IMR-90 (cell line): ENCODE results near the gene GALNT9. TPM values are rescaled to one million over a fixed set of nuclear protein-coding genes. Genes with fewer than 3 reads are reported as not detected.

ENCODE experiments used
- ATAC-seq: fragments of 200-7000 bp; cut with Tn5 transposase; 2 replicates; pipeline ENCODE4 v1.9.1; 2020; ENCODE audit warnings: low read depth, mild to moderate bottlenecking, moderate library complexity
- BruUV-seq: library from RNA; stranded (reverse); fragments of 400-500 nt; replicated peaks from 2 replicates; lab custom pipeline; 2021; lab: Mats Ljungman, UMichigan
- CTCF ChIA-PET: fragments of 300-600 bp; formaldehyde crosslinking; extraction: SDS; loops from one replicate; lab custom pipeline; 2021; ENCODE audit warnings: antibody characterized with exemption; lab: Yijun Ruan, JAX
- POLR2A ChIA-PET: fragments of 300-600 bp; sonication (Branson Sonifier 250); formaldehyde crosslinking; loops from one replicate; lab custom pipeline; 2022; ENCODE audit warnings: antibody characterized with exemption; ENCODE audit not compliant: unreplicated experiment; lab: Charles Lee
- DNase-seq: peaks from one replicate; pipeline ENCODE4 v3.0.0; 2013
- H2AFZ ChIP-seq: replicated peaks from 2 replicates; pipeline ENCODE3; 2013; ENCODE audit warnings: low read length, mild to moderate bottlenecking; ENCODE audit not compliant: poor library complexity
- H2AK5ac ChIP-seq: 2 replicates; pipeline ENCODE4 v1.6.1; 2013; ENCODE audit warnings: low read depth, low read length, inconsistent platforms
- H2AK9ac ChIP-seq: replicated peaks from 2 replicates; pipeline ENCODE3; 2013; ENCODE audit warnings: mild to moderate bottlenecking, low read depth, low read length, moderate library complexity; ENCODE audit not compliant: poor library complexity
- H2BK120ac ChIP-seq: 2 replicates; pipeline ENCODE4 v1.6.1; 2013; ENCODE audit warnings: low read depth, low read length, inconsistent platforms
- H2BK15ac ChIP-seq: 3 replicates; pipeline ENCODE4 v1.6.1; 2013; ENCODE audit warnings: low read depth, low read length, inconsistent platforms
- H2BK20ac ChIP-seq: 2 replicates; pipeline ENCODE4 v1.6.1; 2013; ENCODE audit warnings: low read depth, mild to moderate bottlenecking, inconsistent platforms, low read length, moderate library complexity
- H2BK5ac ChIP-seq: 2 replicates; pipeline ENCODE4 v1.6.1; 2013; ENCODE audit warnings: mild to moderate bottlenecking, low read depth, low read length, inconsistent platforms; ENCODE audit not compliant: poor library complexity, severe bottlenecking
- H3K14ac ChIP-seq: replicated peaks from 2 replicates; pipeline ENCODE4 v1.6.1; 2013; ENCODE audit warnings: low read depth, low read length, inconsistent platforms
- H3K18ac ChIP-seq: 2 replicates; pipeline ENCODE4 v1.6.1; 2013; ENCODE audit warnings: low read depth, low read length, control low read depth
- H3K23ac ChIP-seq: 2 replicates; pipeline ENCODE4 v1.6.1; 2013; ENCODE audit warnings: low read depth, low read length, inconsistent platforms
- H3K27ac ChIP-seq: 2 replicates; pipeline ENCODE4 v1.5.1; 2013; ENCODE audit warnings: mild to moderate bottlenecking, control low read depth, low read length; ENCODE audit not compliant: insufficient read depth
- H3K27me3 ChIP-seq: 2 replicates; pipeline ENCODE4 v1.6.1; 2013; ENCODE audit warnings: low read length; ENCODE audit not compliant: control insufficient read depth, insufficient read depth
- H3K36me3 ChIP-seq: 2 replicates; pipeline ENCODE4 v1.6.1; 2013; ENCODE audit warnings: low read length, mixed read lengths; ENCODE audit not compliant: control insufficient read depth, insufficient read depth
- H3K4ac ChIP-seq: 2 replicates; pipeline ENCODE4 v1.6.1; 2013; ENCODE audit warnings: low read depth, low read length, inconsistent platforms
- H3K4me1 ChIP-seq: 2 replicates; pipeline ENCODE4 v1.6.1; 2013; ENCODE audit warnings: low read length, mixed read lengths; ENCODE audit not compliant: control insufficient read depth, insufficient read depth
- H3K4me2 ChIP-seq: 2 replicates; pipeline ENCODE4 v1.6.1; 2013; ENCODE audit warnings: low read depth, mild to moderate bottlenecking, control low read depth, low read length, moderate library complexity
- H3K4me3 ChIP-seq: 2 replicates; pipeline ENCODE4 v1.5.1; 2013; ENCODE audit warnings: low read depth, mild to moderate bottlenecking, control low read depth, low read length, moderate library complexity; ENCODE audit not compliant: insufficient read depth
- H3K56ac ChIP-seq: 2 replicates; pipeline ENCODE4 v1.6.1; 2013; ENCODE audit warnings: low read length, inconsistent platforms; ENCODE audit not compliant: insufficient read depth; ENCODE audit errors: extremely low read depth
- H3K79me1 ChIP-seq, 2 experiments: 2 replicates each; pipeline ENCODE4 v1.6.1; 2013; ENCODE audit warnings: low read length in 2 of 2, inconsistent platforms in 1 of 2, low read depth in 1 of 2
- H3K9ac ChIP-seq: 2 replicates; pipeline ENCODE4 v1.6.1; 2013; ENCODE audit warnings: low read depth, low read length, control low read depth
- H3K9me1 ChIP-seq: 2 replicates; pipeline ENCODE4 v1.6.1; 2013; ENCODE audit warnings: low read length, inconsistent platforms; ENCODE audit not compliant: insufficient read depth
- H3K9me3 ChIP-seq: 2 replicates; pipeline ENCODE4 v1.6.1; 2013; ENCODE audit warnings: low read length; ENCODE audit not compliant: control insufficient read depth, insufficient read depth
- H4K20me1 ChIP-seq: 2 replicates; pipeline ENCODE4 v1.6.1; 2013; ENCODE audit warnings: low read length, inconsistent platforms; ENCODE audit not compliant: insufficient read depth
- H4K5ac ChIP-seq: 2 replicates; pipeline ENCODE4 v1.6.1; 2013; ENCODE audit warnings: mild to moderate bottlenecking, low read depth, low read length, control low read depth
- H4K8ac ChIP-seq, 2 experiments: 2 replicates each; pipeline ENCODE4 v1.6.1; 2013; ENCODE audit warnings: low read depth in 2 of 2, low read length in 2 of 2, control low read depth in 1 of 2, inconsistent platforms in 1 of 2
- H4K91ac ChIP-seq: 2 replicates; pipeline ENCODE4 v1.6.1; 2013; ENCODE audit warnings: low read depth, low read length, inconsistent platforms; ENCODE audit not compliant: insufficient read depth
- BHLHE40 ChIP-seq: fragments of 150-350 bp; IDR thresholded peaks from 2 replicates; pipeline ENCODE4 v1.6.1; 2016; ENCODE audit warnings: mild to moderate bottlenecking, low read depth, low read length
- CEBPB ChIP-seq: IDR thresholded peaks from 2 replicates; pipeline ENCODE4 v1.6.1; 2012; ENCODE audit warnings: low read depth, low read length, improper control_type of control experiment
- CHD1 ChIP-seq: IDR thresholded peaks from 2 replicates; pipeline ENCODE4 v1.6.1; 2012; ENCODE audit warnings: low read depth, low read length, improper control_type of control experiment
- CTCF ChIP-seq: conservative IDR thresholded peaks from 2 replicates; pipeline ENCODE4 v1.5.1; 2012; ENCODE audit warnings: mild to moderate bottlenecking, low read depth, low read length, improper control_type of control experiment
- ELK1 ChIP-seq: fragments of 150-350 bp; IDR thresholded peaks from 2 replicates; pipeline ENCODE4 v1.6.1; 2016; ENCODE audit warnings: low read depth, mild to moderate bottlenecking, low read length, moderate library complexity, borderline replicate concordance
- FOS ChIP-seq: fragments of 150-350 bp; IDR thresholded peaks from 2 replicates; pipeline ENCODE4 v1.6.1; 2016; ENCODE audit warnings: low read depth, low read length
- MAFK ChIP-seq: IDR thresholded peaks from 2 replicates; pipeline ENCODE4 v1.6.1; 2012; ENCODE audit warnings: low read depth, low read length, improper control_type of control experiment
- MAZ ChIP-seq: IDR thresholded peaks from 2 replicates; pipeline ENCODE4 v1.6.1; 2012; ENCODE audit warnings: low read depth, mild to moderate bottlenecking, low read length, improper control_type of control experiment, moderate library complexity, borderline replicate concordance
- MXI1 ChIP-seq: IDR thresholded peaks from 2 replicates; pipeline ENCODE4 v1.6.1; 2012; ENCODE audit warnings: low read depth, mild to moderate bottlenecking, low read length, moderate library complexity, borderline replicate concordance
- POLR2A ChIP-seq: IDR thresholded peaks from 2 replicates; pipeline ENCODE4 v1.6.1; 2012; ENCODE audit warnings: mild to moderate bottlenecking, low read depth, low read length
- RAD21 ChIP-seq: IDR thresholded peaks from 2 replicates; pipeline ENCODE4 v1.6.1; 2012; ENCODE audit warnings: low read length, improper control_type of control experiment
- RCOR1 ChIP-seq: IDR thresholded peaks from 2 replicates; pipeline ENCODE4 v1.6.1; 2012; ENCODE audit warnings: mild to moderate bottlenecking, low read length, improper control_type of control experiment; ENCODE audit not compliant: insufficient replicate concordance
- RFX5 ChIP-seq: IDR thresholded peaks from 2 replicates; pipeline ENCODE4 v1.8.0; 2012; ENCODE audit warnings: low read depth, mild to moderate bottlenecking, low read length, moderate library complexity
- SMC3 ChIP-seq: fragments of 150-350 bp; IDR thresholded peaks from 2 replicates; pipeline ENCODE4 v1.6.1; 2016; ENCODE audit warnings: low read depth, mild to moderate bottlenecking, antibody characterized with exemption, low read length, moderate library complexity
- USF2 ChIP-seq: fragments of 150-350 bp; IDR thresholded peaks from 2 replicates; pipeline ENCODE4 v1.6.1; 2017; ENCODE audit warnings: mild to moderate bottlenecking, antibody characterized with exemption, low read length, low read depth
- WGBS, 2 experiments: methylation state at CpG; one replicate each; pipeline versions ENCODE4 v1.1.5 to v1.1.7; 2013; ENCODE audit warnings: missing lambda C conversion rate in 2 of 2; ENCODE audit not compliant: insufficient read length in 1 of 2; ENCODE audit errors: extremely low coverage in 2 of 2; 5-methylcytosine and 5-hydroxymethylcytosine counted together
- dilution Hi-C: fragments of 300-500 bp; cut with HindIII; formaldehyde crosslinking; loops from one replicate; pipeline ENCODE4 v1.14.3; 2018; ENCODE audit warnings: low sequenced_read_pairs; ENCODE audit not compliant: unreplicated experiment
- in situ Hi-C: fragments of 300-500 bp; cut with MboI; formaldehyde crosslinking; loops from 3 replicates; pipeline ENCODE4 v1.14.3; 2019; ENCODE audit warnings: low sequenced_read_pairs, inconsistent platforms, mixed read lengths
- intact Hi-C: fragments of 100-400 bp; cut with micrococcal nuclease; formaldehyde crosslinking; loops from 2 replicates; pipeline ENCODE4 v1.10.0; 2022
- polyA plus RNA-seq, 3 experiments: library from polyadenylated mRNA; depleted of rRNA; stranded (reverse); fragments of >200 nt; gene quantifications; 2 replicates each; pipeline ENCODE4 v1.2.3, GENCODE V29; 2012; ENCODE audit warnings: low replicate concordance in 1 of 3
- total RNA-seq: library from RNA; depleted of rRNA; stranded (reverse); fragments of >200 nt; gene quantifications from 2 replicates; pipeline ENCODE4 v1.2.3, GENCODE V29; 2012

Gene GALNT9
- total and polyA plus RNA-seq, 2 of the 4 experiments (the other 2 are of a cell fraction): under 0.01 to 0.12 TPM

GRCh38 chr12:132374612-132375445, 45.4 kb upstream of the GALNT9 start:
- no peaks in the 10 kb centered on the region for H4K20me1 ChIP-seq
- H3K4me2 ChIP-seq: no peak overlapping the region
- intact Hi-C loops: no loop called here
- H3K27me3 ChIP-seq: peaks cover 15% of the 10 kb centered on the region; the same call in 1 of the 2 replicates
- H4K91ac ChIP-seq: no peak overlapping the region
- ChIA-PET CTCF (no interaction called here), POLR2A (no interaction called here)
- no peak for ATAC-seq
- DNase-seq: no peak
- H3K14ac ChIP-seq: no peak overlapping the region
- no peak overlapping the region for H3K56ac ChIP-seq
- 72% methylated on average over 7 of the region's 28 CpGs; no CpG with 5 or more reads in 1 of the 2 experiments for WGBS, 2 experiments
- in situ Hi-C loops: no loop called here
- H3K4ac ChIP-seq: no peak overlapping the region
- no peak overlapping the region for H3K4me3 ChIP-seq
- no peak overlapping the region for H2AFZ ChIP-seq
- H3K36me3 ChIP-seq: no peaks in the 10 kb centered on the region
- dilution Hi-C loops: no loop called here
- no peak overlapping the region for H2BK20ac ChIP-seq
- no peak overlapping the region for H2AK9ac ChIP-seq
- no peak overlapping the region for H3K23ac ChIP-seq
- H3K18ac ChIP-seq: no peak overlapping the region
- H3K79me1 ChIP-seq: no peaks in the 10 kb centered on the region
- no peak overlapping the region for H3K27ac ChIP-seq
- no peak overlapping the region for H3K9ac ChIP-seq
- no peak overlapping the region for H4K8ac ChIP-seq
- no peak overlapping the region for H4K5ac ChIP-seq
- H3K4me1 ChIP-seq: no peaks in the 10 kb centered on the region
- no peak overlapping the region for H2BK120ac ChIP-seq
- no peak overlapping the region for H2BK15ac ChIP-seq
- H3K9me1 ChIP-seq: no peaks in the 10 kb centered on the region
- H2BK5ac ChIP-seq: no peak overlapping the region
- H2AK5ac ChIP-seq: no peak overlapping the region
- peaks cover 2% of the 10 kb centered on the region; the same call in 1 of the 2 replicates for H3K9me3 ChIP-seq
- no TSS peak for BruUV-seq
- TF ChIP-seq SMC3 (no peak), USF2 (no peak), MAZ (no peak), CTCF (no peak), RFX5 (no peak), RAD21 (no peak), BHLHE40 (no peak), CEBPB (no peak), POLR2A (no peak), MXI1 (no peak), RCOR1 (no peak), MAFK (no peak), FOS (no peak), CHD1 (no peak), ELK1 (no peak)
